ENCODE results near the gene PDE6B.
"Not testable (repeated sequence)": the region's sequence is repeated elsewhere in the genome, so short reads cannot be mapped to it uniquely, and the experiment has no call there.

PDE6B gene

GRCh38 chr4:666436-666810 lies 41.0 kb downstream of the PDE6B start:
- DNase-seq (ENCODE audit: extremely low read depth, low read depth): no peak
- TF ChIP-seq CTCF (IDR thresholded peaks at IDR 0.05; ENCODE audit: low read depth, low read length): no peak

GRCh38 chr4:666822-667544 lies 41.6 kb downstream of the PDE6B start:
- TF ChIP-seq CTCF (IDR thresholded peaks at IDR 0.05; ENCODE audit: low read depth, low read length): no peak
- no peak for DNase-seq (ENCODE audit: extremely low read depth, low read depth)

GRCh38 chr4:667545-667925 lies 42.2 kb downstream of the PDE6B start:
- no peak for TF ChIP-seq CTCF (IDR thresholded peaks at IDR 0.05; ENCODE audit: low read depth, low read length)
- no peak for DNase-seq (ENCODE audit: extremely low read depth, low read depth)

GRCh38 chr4:668219-668618 lies 42.8 kb downstream of the PDE6B start:
- not testable (repeated sequence) for DNase-seq (ENCODE audit: extremely low read depth, low read depth)

GRCh38 chr4:669806-670559 lies 44.6 kb downstream of the PDE6B start:
- not testable (repeated sequence) for DNase-seq (ENCODE audit: extremely low read depth, low read depth)

GRCh38 chr4:671769-672168 lies 46.4 kb downstream of the PDE6B start:
- no peak for TF ChIP-seq CTCF (IDR thresholded peaks at IDR 0.05; ENCODE audit: low read depth, low read length)
- DNase-seq (ENCODE audit: extremely low read depth, low read depth): no peak

GRCh38 chr4:673349-674091 lies 48.1 kb downstream of the PDE6B start:
- no peak for DNase-seq (ENCODE audit: extremely low read depth, low read depth)
- TF ChIP-seq CTCF (IDR thresholded peaks at IDR 0.05; ENCODE audit: low read depth, low read length): no peak

Data from AG09319 (cell line).